ENCODE results near the gene MGST2. TPM values are rescaled to one million over a fixed set of nuclear protein-coding genes. Genes with fewer than 3 reads are reported as not detected.

The MGST2 gene
- polyA plus RNA-seq, 1 donor (not counting 4 experiments of a cell fraction or from before 2014, with no cell fraction given) = 57.6 TPM

DNA sequence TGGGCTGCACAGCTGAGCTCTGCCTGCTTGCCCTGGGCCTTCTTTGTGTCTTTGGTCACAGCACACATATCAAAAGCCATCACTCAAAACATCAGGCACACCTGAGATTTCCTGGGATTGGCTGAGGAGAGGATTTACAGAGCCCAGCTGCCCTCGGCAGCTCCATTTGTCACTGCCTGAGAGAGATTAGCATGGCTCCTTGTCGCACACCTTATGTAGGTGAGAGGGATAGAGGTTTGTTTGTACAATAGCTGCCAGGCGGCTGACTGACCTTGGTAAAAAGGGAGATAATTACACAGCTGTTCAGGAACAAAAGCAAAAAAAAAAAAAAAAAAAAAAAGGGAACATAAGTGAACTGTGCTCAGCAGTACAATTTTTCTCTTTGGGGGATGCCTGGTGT is 63.2 kb downstream of the MGST2 start:
- Histone ChIP-seq H3K9ac (ENCODE audit: control insufficient read depth, extremely low read depth, insufficient read depth, low read length) (no peak overlapping the region), H3K4me1 (ENCODE audit: control insufficient read depth, extremely low read depth, insufficient read depth, low read length) (no peaks in the 10 kb centered on the region), H3K4me2 (ENCODE audit: control insufficient read depth, extremely low read depth, insufficient read depth, low read depth, low read length) (no peak overlapping the region), H2AFZ (ENCODE audit: control insufficient read depth, low read length) (no peak overlapping the region), H3K9me1 (ENCODE audit: control insufficient read depth, extremely low read depth, insufficient read depth, low read length) (no peaks in the 10 kb centered on the region), H3K79me2 (ENCODE audit: control insufficient read depth, insufficient read depth, low read length) (no peaks in the 10 kb centered on the region), H3K4me3 (ENCODE audit: control insufficient read depth in 2 of 3, extremely low read depth in 1 of 3, insufficient read depth in 2 of 3, low read depth in 1 of 3, low read length in 3 of 3) (no peak overlapping the region), H4K20me1 (ENCODE audit: control insufficient read depth, extremely low read depth, insufficient read depth, low read length) (no peaks in the 10 kb centered on the region), H3K27me3 (ENCODE audit: control insufficient read depth, extremely low read depth, insufficient read depth, low read length) (no peaks in the 10 kb centered on the region), H3K9me3 (ENCODE audit: control insufficient read depth, low read depth, low read length) (no peaks in the 10 kb centered on the region), H3K36me3 (ENCODE audit: control insufficient read depth in 2 of 2, extremely low read depth in 1 of 2, insufficient read depth in 2 of 2, low read length in 2 of 2) (no peaks in the 10 kb centered on the region), H3K27ac (ENCODE audit: control insufficient read depth, insufficient read depth, low read length) (no peak overlapping the region)
- no peak for DNase-seq (ENCODE audit: low read depth, low spot score)
- no peak for FAIRE-seq
- TF ChIP-seq, protein P1, sequence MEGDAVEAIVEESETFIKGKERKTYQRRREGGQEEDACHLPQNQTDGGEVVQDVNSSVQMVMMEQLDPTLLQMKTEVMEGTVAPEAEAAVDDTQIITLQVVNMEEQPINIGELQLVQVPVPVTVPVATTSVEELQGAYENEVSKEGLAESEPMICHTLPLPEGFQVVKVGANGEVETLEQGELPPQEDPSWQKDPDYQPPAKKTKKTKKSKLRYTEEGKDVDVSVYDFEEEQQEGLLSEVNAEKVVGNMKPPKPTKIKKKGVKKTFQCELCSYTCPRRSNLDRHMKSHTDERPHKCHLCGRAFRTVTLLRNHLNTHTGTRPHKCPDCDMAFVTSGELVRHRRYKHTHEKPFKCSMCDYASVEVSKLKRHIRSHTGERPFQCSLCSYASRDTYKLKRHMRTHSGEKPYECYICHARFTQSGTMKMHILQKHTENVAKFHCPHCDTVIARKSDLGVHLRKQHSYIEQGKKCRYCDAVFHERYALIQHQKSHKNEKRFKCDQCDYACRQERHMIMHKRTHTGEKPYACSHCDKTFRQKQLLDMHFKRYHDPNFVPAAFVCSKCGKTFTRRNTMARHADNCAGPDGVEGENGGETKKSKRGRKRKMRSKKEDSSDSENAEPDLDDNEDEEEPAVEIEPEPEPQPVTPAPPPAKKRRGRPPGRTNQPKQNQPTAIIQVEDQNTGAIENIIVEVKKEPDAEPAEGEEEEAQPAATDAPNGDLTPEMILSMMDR (optimal IDR thresholded peaks at IDR 0.05 in 1 of 3, IDR thresholded peaks at IDR 0.05 in 1 of 3, conservative IDR thresholded peaks at IDR 0.05 in 1 of 3; ENCODE audit: extremely low read depth in 1 of 3, insufficient read depth in 2 of 3, low read length in 3 of 3) = no peak
- no peak for TF ChIP-seq EZH2 (IDR thresholded peaks at IDR 0.05; ENCODE audit: low read length)
- dilution Hi-C loops (cut with MboI; ENCODE audit: extremely low pct_ligation_motif_present, low sequenced_read_pairs) = no loop called here

DNA sequence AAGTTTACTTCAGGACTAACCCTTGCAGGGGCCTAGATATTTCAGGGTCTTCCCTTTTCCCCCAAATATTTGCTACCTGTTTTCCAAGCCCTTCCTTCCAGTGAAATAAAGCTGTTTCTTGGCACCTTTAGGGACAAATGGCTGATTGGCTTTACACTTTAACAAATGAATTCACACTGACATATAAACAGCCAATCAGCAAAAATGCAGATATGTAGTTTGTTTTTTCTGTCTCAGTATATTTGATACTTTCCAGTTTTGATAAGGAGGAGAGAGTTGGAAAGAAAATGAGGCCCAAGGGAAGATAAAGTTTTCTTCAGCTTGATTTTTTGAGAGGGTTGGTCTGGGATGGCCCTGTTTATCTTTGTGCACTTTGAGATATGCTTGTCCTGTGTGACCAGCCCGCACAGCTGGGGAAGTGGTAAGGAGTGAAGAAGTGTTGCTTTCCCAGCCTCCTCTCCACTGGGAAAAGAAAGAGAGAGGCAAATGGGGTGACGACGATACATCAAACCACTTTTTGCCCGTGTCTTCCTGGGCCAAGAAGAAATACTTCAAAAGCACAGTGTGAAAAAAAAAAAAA is 67.5 kb downstream of the MGST2 start:
- dilution Hi-C loops (cut with MboI; ENCODE audit: extremely low pct_ligation_motif_present, low sequenced_read_pairs) = no loop called here
- peaks cover 13% of the 10 kb centered on the region for H3K27me3 ChIP-seq (ENCODE audit: control insufficient read depth, extremely low read depth, insufficient read depth, low read length)
- H4K20me1 ChIP-seq (ENCODE audit: control insufficient read depth, extremely low read depth, insufficient read depth, low read length) = no peaks in the 10 kb centered on the region
- no peaks in the 10 kb centered on the region for H3K36me3 ChIP-seq (ENCODE audit: control insufficient read depth in 2 of 2, extremely low read depth in 1 of 2, insufficient read depth in 2 of 2, low read length in 2 of 2)
- H3K27ac ChIP-seq (ENCODE audit: control insufficient read depth, insufficient read depth, low read length) = no peak overlapping the region
- peaks cover 4% of the 10 kb centered on the region for H3K4me1 ChIP-seq (ENCODE audit: control insufficient read depth, extremely low read depth, insufficient read depth, low read length)
- H3K9ac ChIP-seq (ENCODE audit: control insufficient read depth, extremely low read depth, insufficient read depth, low read length) = no peak overlapping the region
- no peaks in the 10 kb centered on the region for H3K79me2 ChIP-seq (ENCODE audit: control insufficient read depth, insufficient read depth, low read length)
- no peak for FAIRE-seq
- no peak overlapping the region for H3K4me3 ChIP-seq (ENCODE audit: control insufficient read depth in 2 of 3, extremely low read depth in 1 of 3, insufficient read depth in 2 of 3, low read depth in 1 of 3, low read length in 3 of 3)
- no peak for DNase-seq (ENCODE audit: low read depth, low spot score)
- TF ChIP-seq, protein P1 (optimal IDR thresholded peaks at IDR 0.05 in 1 of 3, IDR thresholded peaks at IDR 0.05 in 1 of 3, conservative IDR thresholded peaks at IDR 0.05 in 1 of 3; ENCODE audit: extremely low read depth in 1 of 3, insufficient read depth in 2 of 3, low read length in 3 of 3) = no peak
- TF ChIP-seq EZH2 (IDR thresholded peaks at IDR 0.05; ENCODE audit: low read length) = no peak
- H3K9me3 ChIP-seq (ENCODE audit: control insufficient read depth, low read depth, low read length) = no peaks in the 10 kb centered on the region
- no peak overlapping the region for H3K4me2 ChIP-seq (ENCODE audit: control insufficient read depth, extremely low read depth, insufficient read depth, low read depth, low read length)
- no peak overlapping the region for H2AFZ ChIP-seq (ENCODE audit: control insufficient read depth, low read length)
- no peaks in the 10 kb centered on the region for H3K9me1 ChIP-seq (ENCODE audit: control insufficient read depth, extremely low read depth, insufficient read depth, low read length)

All from keratinocyte (primary cell).